Cardiac septum (tissue), 1 donor: ENCODE results near the gene TRIM56. TPM values are rescaled to one million over a fixed set of nuclear protein-coding genes. Genes with fewer than 3 reads are reported as not detected.
A peak's percentile ranks its signal among the peaks of the same experiment; 100 is the strongest.
"Not testable (repeated sequence)": the region's sequence is repeated elsewhere in the genome, so short reads cannot be mapped to it uniquely, and the experiment has no call there.

Experiments
- DNase-seq: peaks from one replicate; pipeline ENCODE4 v3.0.0-alpha.2; 2020; ENCODE audit warnings: low spot score
- intact Hi-C: fragments of 100-400 bp; cut with DNase I; formaldehyde crosslinking; loops from one replicate; pipeline ENCODE4 v1.14.0; 2022
- total RNA-seq: library from RNA; stranded (reverse); fragmentation: NEBNext Ultra II Directional; extraction: Animal tissue kit (Norgen Biotek cat#: 25700); gene quantifications from one replicate; pipeline ENCODE4 v1.2.1, GENCODE V29; 2021
- donor health status: DM: no; HTN: no; CAD: no.

Gene TRIM56
- total RNA-seq, 1 donor from 2014 or later: 16.6 TPM

GRCh38 chr7:101108961-101109360 is 23.7 kb downstream of the TRIM56 start:
- DNase-seq: no peak
- intact Hi-C loops: no loop called here

DNA sequence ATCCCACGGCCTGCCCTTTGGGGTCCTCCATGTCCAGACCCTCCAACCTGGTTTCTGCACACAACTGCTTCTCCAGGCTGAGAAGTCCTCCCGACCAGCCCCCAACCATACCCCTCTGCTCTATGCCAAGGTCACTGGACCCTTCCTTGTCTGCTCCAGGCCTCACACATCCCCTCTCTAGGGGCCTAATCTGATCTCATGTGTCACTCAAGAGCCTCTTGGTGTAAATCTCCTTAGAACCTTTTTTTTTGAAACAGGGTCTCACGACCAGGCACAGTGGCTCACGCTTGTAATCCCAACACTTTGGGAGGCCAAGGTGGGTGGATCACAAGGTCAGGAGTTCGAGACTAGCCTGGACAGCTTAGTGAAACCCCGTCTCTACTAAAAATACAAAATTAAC is 24.1 kb downstream of the TRIM56 start:
- intact Hi-C loops: no loop called here
- DNase-seq: no peak

DNA sequence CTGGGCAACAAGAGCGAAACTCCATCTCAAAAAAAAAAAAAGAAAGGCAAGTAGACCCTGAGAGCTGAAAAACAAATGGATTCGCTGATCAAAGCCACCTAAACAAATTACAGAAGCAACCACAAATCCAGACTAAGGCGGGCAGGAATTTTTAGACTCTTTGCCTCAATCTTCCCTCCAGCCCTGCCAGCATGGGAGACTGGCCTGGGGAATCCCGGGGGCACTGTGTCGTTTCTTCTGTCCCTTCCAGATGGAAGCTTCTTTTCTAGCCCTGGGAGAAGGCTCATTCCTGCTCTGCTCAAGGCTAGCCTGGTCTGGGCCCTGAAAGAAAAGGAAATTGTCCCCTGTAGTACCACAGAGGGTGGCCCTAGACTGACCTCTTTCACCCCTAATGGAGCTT is 26.0 kb downstream of the TRIM56 start:
- intact Hi-C loops: no loop called here
- DNase-seq: no peak

GRCh38 chr7:101112233-101112632 is 27.0 kb downstream of the TRIM56 start:
- DNase-seq: peak; percentile 82
- intact Hi-C loops: no loop called here

DNA sequence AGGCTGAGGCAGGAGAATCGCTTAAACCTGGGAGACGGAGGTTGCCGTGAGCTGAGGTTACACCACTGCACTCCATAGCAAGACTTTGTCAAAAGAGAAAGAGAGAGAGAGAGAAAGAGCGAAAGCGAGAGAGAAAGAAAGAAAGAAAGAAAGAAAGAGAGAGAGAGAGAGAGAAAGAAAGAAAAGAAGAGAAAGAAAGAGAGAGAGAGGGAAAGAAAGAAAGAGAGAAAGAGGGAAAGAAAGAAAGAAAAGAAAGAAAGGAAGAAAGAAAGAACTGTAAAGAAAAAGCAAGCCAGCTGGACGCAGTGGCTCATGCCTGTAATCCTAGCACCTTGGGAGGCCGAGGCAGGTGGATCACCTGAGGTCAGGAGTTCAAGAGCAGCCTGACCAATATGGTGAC is 27.9 kb downstream of the TRIM56 start:
- intact Hi-C loops, DNase-seq: not testable (repeated sequence)

GRCh38 chr7:101113836-101114235 is 28.6 kb downstream of the TRIM56 start:
- DNase-seq: no peak
- intact Hi-C loops: no loop called here

DNA sequence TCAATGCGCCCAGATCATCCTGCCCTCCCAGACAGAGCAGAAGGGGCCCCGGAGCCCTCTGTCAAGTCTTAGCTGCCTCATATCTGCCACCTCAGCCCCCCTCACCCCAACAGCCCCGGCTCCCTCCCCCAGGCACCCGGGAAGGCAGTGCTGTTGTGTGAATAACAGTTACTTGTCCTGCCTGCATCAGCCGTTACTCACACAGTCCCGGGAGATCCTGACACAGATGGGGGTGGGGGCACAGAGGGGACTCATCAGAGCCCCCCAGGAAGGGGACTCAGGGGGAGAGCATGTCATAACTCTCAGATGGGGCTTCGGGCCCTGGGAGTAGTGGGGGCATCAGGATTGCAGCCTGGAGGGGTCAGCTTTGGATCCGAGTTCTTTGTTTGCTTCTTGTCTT is 29.2 kb downstream of the TRIM56 start:
- no peak for DNase-seq
- intact Hi-C loops: no loop called here

- no peak for DNase-seq
- intact Hi-C loops: no loop called here
These were observed 29.9 kb downstream of the TRIM56 start for GRCh38 chr7:101115215-101115614.

GRCh38 chr7:101116898-101117297 is 31.6 kb downstream of the TRIM56 start:
- intact Hi-C loops: loop anchor here (2.0 kb wide), 1 partner anchor 16 kb away; no protein-coding TSS in a partner anchor
- no peak for DNase-seq

GRCh38 chr7:101118856-101119255 is 33.6 kb downstream of the TRIM56 start:
- no peak for DNase-seq
- intact Hi-C loops: no loop called here

GRCh38 chr7:101119876-101120275 is 34.6 kb downstream of the TRIM56 start:
- intact Hi-C loops: no loop called here
- no peak for DNase-seq

DNA sequence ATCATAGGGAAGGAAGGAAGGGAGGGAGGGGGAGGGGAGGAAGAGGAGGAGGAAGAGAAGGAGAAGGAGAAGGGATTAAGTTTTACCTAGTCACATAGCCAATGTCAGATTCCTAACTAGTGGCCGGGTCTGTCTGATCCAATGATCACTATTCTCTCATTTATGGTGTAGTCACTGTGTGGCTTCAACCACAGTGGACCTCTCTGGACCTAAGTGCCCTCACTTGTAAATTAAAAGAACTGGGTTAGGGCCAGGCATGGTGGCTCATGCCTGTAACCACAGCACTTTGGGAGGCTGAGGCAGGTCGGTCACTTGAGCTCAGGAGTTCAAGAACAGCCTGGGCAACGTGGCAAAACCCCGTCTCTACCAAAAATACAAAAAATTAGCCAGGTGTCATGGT is 35.0 kb downstream of the TRIM56 start:
- DNase-seq: no peak
- intact Hi-C loops: no loop called here

DNA sequence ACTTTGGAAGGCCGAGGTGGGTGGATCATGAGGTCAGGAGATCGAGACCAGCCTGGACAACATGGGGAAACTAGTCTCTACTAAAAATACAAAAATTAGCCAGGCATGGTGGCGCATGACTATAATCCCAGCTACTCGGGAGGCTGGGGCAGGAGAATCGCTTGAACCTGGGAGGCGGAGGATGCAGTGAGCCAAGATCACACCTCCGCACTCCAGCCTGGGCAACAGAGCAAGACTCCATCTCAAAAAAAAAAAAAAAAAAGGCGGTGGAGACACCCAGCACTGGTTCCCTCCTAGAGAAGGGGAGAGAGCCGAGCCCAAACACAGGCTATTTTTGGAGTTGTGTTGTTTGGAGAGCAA is 36.3 kb downstream of the TRIM56 start:
- intact Hi-C loops, DNase-seq: not testable (repeated sequence)

DNA sequence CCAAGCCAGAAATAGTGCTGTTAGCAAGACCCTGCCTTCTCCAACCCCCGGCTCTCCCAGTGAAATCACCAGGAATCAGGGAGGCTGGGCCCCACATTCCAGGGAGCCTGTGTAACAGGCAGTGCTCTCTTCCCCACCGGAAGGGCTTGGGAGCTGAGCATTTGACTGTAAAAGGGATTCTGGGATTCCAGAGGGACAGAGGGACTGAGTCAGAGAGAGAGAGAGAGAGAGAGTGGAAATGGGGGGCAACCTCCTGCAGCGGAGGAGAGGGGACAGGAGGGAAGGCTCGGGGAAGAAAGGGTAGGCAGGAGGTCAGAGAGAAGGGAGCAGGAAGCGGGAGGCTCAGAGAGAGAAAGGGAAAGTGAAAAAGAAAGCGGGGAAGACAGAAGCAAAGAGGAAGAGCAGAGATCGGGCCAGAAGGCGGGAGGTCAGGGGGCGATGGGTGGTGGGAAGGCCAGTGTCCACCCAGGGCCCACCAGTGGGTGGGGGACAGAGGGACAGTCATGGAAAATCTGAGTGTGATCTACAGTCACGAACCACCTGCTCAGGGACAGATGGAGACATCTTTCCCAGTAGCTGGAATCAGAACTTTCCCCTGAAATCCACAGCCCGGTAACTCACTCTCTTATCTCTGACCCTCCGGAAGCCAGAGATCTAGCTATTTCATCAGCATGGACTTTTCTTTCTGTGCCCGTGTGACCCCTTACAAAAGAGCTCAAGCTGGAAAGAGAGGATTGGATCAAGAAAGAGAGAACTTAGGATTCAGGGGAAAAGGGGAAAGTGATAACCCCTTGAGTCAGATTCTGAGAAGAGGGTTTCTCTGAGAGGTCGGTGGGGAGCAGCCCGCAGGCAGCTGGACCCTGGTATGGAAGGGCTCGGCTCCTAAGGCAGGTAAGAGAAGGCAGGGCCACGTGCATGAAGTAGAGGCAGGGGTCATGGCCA is 37.0 kb downstream of the TRIM56 start:
- peak; percentile 90 for DNase-seq
- intact Hi-C loops: no loop called here

DNA sequence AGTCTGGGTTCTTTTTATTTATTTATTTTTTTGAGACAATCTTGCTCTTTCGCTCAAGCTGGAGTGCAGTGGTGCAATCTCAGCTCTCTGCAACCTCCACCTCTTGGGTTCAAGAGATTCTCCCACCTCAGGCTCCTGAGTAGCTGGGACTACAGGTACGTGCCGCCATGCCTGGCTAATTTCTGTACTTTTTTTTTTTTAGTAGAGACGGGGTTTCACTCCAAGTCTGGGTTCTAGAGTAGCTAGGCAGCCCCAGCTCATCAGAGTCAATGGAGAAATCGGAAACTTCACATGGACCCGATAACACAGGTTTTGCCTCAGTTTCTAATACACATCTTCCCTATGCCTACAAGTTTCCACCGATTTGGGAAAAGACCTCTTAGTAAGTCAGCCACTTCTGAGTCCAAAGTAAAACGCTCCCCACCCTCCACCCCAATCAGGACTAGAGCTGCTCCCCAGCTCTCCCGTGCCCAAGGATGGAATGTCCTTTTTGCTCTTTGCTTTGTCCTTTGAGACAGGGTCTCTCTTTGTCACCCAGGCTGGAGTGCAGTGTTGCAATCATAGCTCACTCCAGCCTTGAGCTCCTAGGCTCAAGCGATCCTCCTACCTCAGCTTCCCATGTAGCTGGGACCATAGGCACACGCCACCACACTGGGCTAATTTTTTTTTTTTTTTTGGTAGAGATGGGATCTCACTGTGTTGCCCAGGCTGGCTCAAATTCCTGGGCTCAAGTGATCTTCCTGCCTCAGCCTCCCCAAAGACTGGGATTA is 37.8 kb downstream of the TRIM56 start:
- DNase-seq: no peak

GRCh38 chr7:101123703-101124068 is 38.4 kb downstream of the TRIM56 start:
- no peak for DNase-seq
- intact Hi-C loops: no loop called here

More for the DNA sequence above, 37.8 kb downstream of the TRIM56 start:
- intact Hi-C loops: no loop called here

GRCh38 chr7:101124376-101125056 is 39.2 kb downstream of the TRIM56 start:
- DNase-seq: no peak
- intact Hi-C loops: no loop called here

DNA sequence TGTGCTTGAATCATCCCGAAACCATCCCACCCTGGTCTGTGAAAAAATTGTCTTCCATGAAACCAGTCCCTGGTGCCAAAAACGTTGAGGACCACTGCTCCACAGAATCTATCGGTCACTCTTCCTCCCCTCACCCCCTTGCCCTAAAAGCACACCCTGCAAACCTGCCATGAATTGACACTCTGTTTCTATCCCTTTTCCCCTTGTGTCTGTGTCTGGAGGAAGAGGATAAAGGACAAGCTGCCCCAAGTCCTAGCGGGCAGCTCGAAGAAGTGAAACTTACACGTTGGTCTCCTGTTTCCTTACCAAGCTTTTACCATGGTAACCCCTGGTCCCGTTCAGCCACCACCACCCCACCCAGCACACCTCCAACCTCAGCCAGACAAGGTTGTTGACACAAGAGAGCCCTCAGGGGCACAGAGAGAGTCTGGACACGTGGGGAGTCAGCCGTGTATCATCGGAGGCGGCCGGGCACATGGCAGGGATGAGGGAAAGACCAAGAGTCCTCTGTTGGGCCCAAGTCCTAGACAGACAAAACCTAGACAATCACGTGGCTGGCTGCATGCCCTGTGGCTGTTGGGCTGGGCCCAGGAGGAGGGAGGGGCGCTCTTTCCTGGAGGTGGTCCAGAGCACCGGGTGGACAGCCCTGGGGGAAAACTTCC is 40.8 kb downstream of the TRIM56 start:
- intact Hi-C loops: no loop called here
- DNase-seq: peak; percentile 83

DNA sequence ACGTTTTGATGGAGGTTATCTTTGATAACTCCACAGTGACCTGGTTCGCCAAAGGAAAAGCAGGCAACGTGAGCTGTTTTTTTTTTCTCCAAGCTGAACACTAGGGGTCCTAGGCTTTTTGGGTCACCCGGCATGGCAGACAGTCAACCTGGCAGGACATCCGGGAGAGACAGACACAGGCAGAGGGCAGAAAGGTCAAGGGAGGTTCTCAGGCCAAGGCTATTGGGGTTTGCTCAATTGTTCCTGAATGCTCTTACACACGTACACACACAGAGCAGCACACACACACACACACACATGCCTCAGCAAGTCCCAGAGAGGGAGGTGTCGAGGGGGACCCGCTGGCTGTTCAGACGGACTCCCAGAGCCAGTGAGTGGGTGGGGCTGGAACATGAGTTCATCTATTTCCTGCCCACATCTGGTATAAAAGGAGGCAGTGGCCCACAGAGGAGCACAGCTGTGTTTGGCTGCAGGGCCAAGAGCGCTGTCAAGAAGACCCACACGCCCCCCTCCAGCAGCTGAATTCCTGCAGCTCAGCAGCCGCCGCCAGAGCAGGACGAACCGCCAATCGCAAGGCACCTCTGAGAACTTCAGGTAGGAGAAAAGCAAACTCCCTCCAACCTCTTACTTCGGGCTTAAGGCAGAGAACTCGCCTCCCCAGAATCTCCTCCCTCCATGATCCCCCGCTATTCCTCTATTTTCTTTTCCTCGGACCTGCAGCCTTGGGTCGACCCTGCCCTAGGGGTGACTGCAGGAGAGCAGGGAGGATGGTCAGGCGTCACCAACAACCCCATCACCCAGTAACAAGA is 41.6 kb downstream of the TRIM56 start, which contains the start of gene SERPINE1:
SERPINE1 (plus strand) TSS at position 454 of the 809 bp plus-strand sequence. CDS start 1,290 bp downstream, outside the sequence.
- DNase-seq: peak; percentile 90
- intact Hi-C loops: no loop called here
